ENCODE results near the gene RAP2B. TPM values are rescaled to one million over a fixed set of nuclear protein-coding genes. Genes with fewer than 3 reads are reported as not detected.
A peak's percentile ranks its signal among the peaks of the same experiment; 100 is the strongest.
"Not testable (repeated sequence)": the region's sequence is repeated elsewhere in the genome, so short reads cannot be mapped to it uniquely, and the experiment has no call there.

The RAP2B gene
- total and polyA plus RNA-seq, 12 donors, result 2.6 to 25.1 (median 10.9) TPM

DNA sequence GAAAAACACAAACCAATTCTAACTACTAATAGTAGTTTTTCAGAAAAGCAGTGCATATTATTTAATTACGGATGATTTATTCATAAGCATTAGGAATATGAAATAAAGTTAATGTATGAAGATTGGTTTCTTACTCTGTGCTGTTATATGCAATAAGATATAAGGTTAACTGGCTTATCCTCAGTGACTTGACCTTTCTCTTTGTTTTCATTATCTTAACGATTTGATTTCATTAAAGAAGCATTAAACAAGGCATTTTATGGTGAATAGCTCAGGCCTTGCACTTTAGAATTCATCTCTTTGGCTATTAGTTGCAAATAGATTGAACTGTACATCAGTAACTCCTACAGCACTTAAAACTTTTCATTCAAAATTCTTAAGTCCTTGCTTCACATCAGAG is 28.9 kb downstream of the RAP2B start:
- H3K4me3 ChIP-seq, result no peak overlapping the region
- WGBS, 4 donors, result 54 to 65% (median 63%) methylated on average over 2 of the region's 2 CpGs
- intact Hi-C loops (cut with DNase I), result no loop called here
- H3K36me3 ChIP-seq (replicated peaks in 1 of 2), result no peaks in the 10 kb centered on the region
- no peak overlapping the region for H3K27ac ChIP-seq
- TF ChIP-seq POLR2A (IDR thresholded peaks at IDR 0.05) (no peak), CTCF (IDR thresholded peaks at IDR 0.05) (no peak)
- no peak for DNase-seq
- no peaks in the 10 kb centered on the region for H3K27me3 ChIP-seq
- no peaks in the 10 kb centered on the region for H3K9me3 ChIP-seq (replicated peaks in 1 of 3)
- H3K4me1 ChIP-seq (replicated peaks in 1 of 2), result no peaks in the 10 kb centered on the region

DNA sequence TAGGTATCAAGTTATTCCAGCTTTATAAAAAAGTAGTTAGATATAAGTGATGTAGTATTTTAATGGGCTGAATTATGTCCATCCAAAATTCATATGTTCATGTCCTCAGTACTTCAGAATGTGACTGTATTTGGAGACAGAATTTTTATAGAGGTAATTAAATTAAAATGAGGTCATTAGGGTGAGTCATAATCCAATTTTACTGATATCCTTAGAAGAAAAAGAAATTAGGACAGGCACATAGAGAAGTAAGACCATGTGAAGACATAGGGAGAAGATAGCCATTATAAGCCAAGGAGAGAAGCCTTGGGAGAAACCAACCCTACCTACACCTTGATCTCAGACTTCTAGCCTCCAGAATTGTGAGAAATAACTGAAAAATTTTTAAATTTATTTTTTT is 30.3 kb downstream of the RAP2B start:
- Histone ChIP-seq H3K9me3 (replicated peaks in 1 of 3) (no peaks in the 10 kb centered on the region), H3K4me3 (no peak overlapping the region), H3K27ac (no peak overlapping the region), H3K36me3 (replicated peaks in 1 of 2) (no peaks in the 10 kb centered on the region), H3K27me3 (no peaks in the 10 kb centered on the region), H3K4me1 (replicated peaks in 1 of 2) (no peaks in the 10 kb centered on the region)
- no peak for DNase-seq
- no peak for TF ChIP-seq CTCF (IDR thresholded peaks at IDR 0.05)
- TF ChIP-seq POLR2A (IDR thresholded peaks at IDR 0.05), result no peak
- intact Hi-C loops (cut with DNase I), result no loop called here

- H3K9me3 ChIP-seq (replicated peaks in 1 of 3); DNase-seq; H3K27me3 ChIP-seq; H3K4me1 ChIP-seq (replicated peaks in 1 of 2); H3K36me3 ChIP-seq (replicated peaks in 1 of 2); intact Hi-C loops (cut with DNase I); H3K27ac ChIP-seq; H3K4me3 ChIP-seq: not testable (repeated sequence)
- 94 to 97% (median 95%) methylated on average over 12 of the region's 12 CpGs for WGBS, 4 donors
Measured at GRCh38 chr3:153193786-153194476, 31.9 kb downstream of the RAP2B start.

- intact Hi-C loops (cut with DNase I), result no loop called here
- Histone ChIP-seq H3K9me3 (replicated peaks in 1 of 3) (no peaks in the 10 kb centered on the region), H3K36me3 (replicated peaks in 1 of 2) (no peaks in the 10 kb centered on the region), H3K4me1 (replicated peaks in 1 of 2) (no peaks in the 10 kb centered on the region), H3K27ac (no peak overlapping the region), H3K4me3 (no peak overlapping the region), H3K27me3 (no peaks in the 10 kb centered on the region)
- WGBS, 4 donors, result 66 to 80% (median 75%) methylated on average over 5 of the region's 5 CpGs
- no peak for DNase-seq
- TF ChIP-seq CTCF (IDR thresholded peaks at IDR 0.05), result no peak
- TF ChIP-seq POLR2A (IDR thresholded peaks at IDR 0.05), result no peak
Measured at GRCh38 chr3:153195349-153195879, 33.4 kb downstream of the RAP2B start.

- no peaks in the 10 kb centered on the region for H3K36me3 ChIP-seq (replicated peaks in 1 of 2)
- no peaks in the 10 kb centered on the region for H3K4me1 ChIP-seq (replicated peaks in 1 of 2)
- no peak for TF ChIP-seq CTCF (IDR thresholded peaks at IDR 0.05)
- no peak for TF ChIP-seq POLR2A (IDR thresholded peaks at IDR 0.05)
- H3K4me3 ChIP-seq, result no peak overlapping the region
- no peaks in the 10 kb centered on the region for H3K27me3 ChIP-seq
- intact Hi-C loops (cut with DNase I), result no loop called here
- no peak overlapping the region for H3K27ac ChIP-seq
- DNase-seq, result peak in 4 of 7 donors; percentile 16 to 30 (median 22)
- H3K9me3 ChIP-seq (replicated peaks in 1 of 3), result no peaks in the 10 kb centered on the region
- WGBS, 4 donors, result 53 to 60% (median 56%) methylated on average over 7 to 8 of the region's 8 CpGs
Measured at GRCh38 chr3:153209596-153209995, 47.6 kb downstream of the RAP2B start.
